ENCODE results near the gene MCAM. TPM values are rescaled to one million over a fixed set of nuclear protein-coding genes. Genes with fewer than 3 reads are reported as not detected.

MCAM gene
- polyA plus RNA-seq, 1 experiment = 19.2 TPM

DNA sequence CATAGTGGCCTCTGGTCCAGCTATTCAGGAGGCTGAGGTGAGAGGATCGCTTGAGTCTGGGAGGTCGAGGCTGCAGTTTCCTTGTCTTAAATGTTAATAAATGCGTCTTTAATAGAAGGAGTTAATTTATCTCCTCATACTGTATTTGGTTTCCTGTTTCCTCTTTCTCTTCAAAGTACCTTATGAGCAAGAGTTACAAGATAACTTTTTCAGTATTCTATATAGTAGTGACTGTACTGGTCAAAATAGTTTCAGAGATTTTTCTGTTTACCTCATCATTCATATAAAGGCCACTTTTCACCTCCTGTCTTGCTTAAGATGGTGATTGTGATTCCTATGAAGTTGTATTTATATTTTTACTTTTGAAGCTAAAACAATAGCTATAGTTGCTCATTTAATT lies 50.9 kb downstream of the MCAM start:
- TF ChIP-seq CTCF (IDR thresholded peaks at IDR 0.05; ENCODE audit: insufficient read depth, low read depth, low read length) = no peak

DNA sequence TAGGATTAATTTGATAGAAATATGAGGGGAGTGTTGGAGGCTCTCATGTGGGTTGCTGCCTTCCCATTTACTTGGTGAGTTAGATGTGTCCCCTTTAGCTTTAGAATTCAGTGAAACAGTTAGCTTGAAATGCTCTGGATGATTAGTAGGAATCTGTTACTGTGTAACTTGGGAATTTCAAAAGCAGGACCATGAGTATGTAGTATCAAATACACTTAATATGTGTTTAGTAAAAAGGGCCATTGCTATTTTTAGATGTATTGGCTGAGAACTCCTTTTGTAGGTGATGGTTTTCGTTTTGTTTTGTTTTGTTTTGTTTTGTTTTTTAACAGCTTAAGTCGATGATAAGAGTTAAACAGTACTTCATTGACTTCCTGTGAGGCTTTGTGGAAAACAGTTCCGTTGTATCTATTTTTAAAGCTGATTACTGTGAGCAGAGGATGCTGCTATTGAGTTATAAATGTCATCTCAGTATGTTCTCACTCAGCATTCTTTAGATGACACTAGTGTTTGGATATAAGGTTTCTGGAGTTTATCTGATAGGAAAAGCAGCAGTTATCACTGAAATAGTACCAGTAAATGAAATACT lies 53.5 kb downstream of the MCAM start:
- CTCF ChIA-PET = interaction anchor here (0.6 to 1.7 kb wide), 4 partner anchors 15 to 74 kb away, joined by 3 to 4 read pairs (median 3); no protein-coding TSS in a partner anchor
- no peak for DNase-seq (ENCODE audit: low read depth)
- no peak for TF ChIP-seq CTCF (IDR thresholded peaks at IDR 0.05; ENCODE audit: insufficient read depth, low read depth, low read length)
- POLR2A ChIA-PET = no interaction called here
- H3K36me3 ChIP-seq (ENCODE audit: control insufficient read depth, insufficient read depth, low read length) = no peaks in the 10 kb centered on the region
- H3K27me3 ChIP-seq (ENCODE audit: control insufficient read depth, insufficient read depth, low read length) = no peaks in the 10 kb centered on the region
- H3K4me3 ChIP-seq (ENCODE audit: low read depth, low read length) = no peak overlapping the region

More for the DNA sequence above, 50.9 kb downstream of the MCAM start:
- DNase-seq (ENCODE audit: low read depth) = no peak
- Histone ChIP-seq H3K36me3 (ENCODE audit: control insufficient read depth, insufficient read depth, low read length) (no peaks in the 10 kb centered on the region), H3K4me3 (ENCODE audit: low read depth, low read length) (no peak overlapping the region), H3K27me3 (ENCODE audit: control insufficient read depth, insufficient read depth, low read length) (no peaks in the 10 kb centered on the region)
- POLR2A ChIA-PET = no interaction called here
- CTCF ChIA-PET = interaction anchor here (1.1 kb wide), 1 partner anchor 60 kb away, joined by 5 read pairs; the partner anchor contains the start of gene CBL

- CTCF ChIA-PET = interaction anchor here (0.6 to 1.7 kb wide), 3 partner anchors 16 to 56 kb away, joined by 3 to 4 read pairs (median 3); no protein-coding TSS in a partner anchor
- TF ChIP-seq CTCF (IDR thresholded peaks at IDR 0.05; ENCODE audit: insufficient read depth, low read depth, low read length) = no peak
- Histone ChIP-seq H3K27me3 (ENCODE audit: control insufficient read depth, insufficient read depth, low read length) (no peaks in the 10 kb centered on the region), H3K36me3 (ENCODE audit: control insufficient read depth, insufficient read depth, low read length) (no peaks in the 10 kb centered on the region), H3K4me3 (ENCODE audit: low read depth, low read length) (no peak overlapping the region)
- no peak for DNase-seq (ENCODE audit: low read depth)
- POLR2A ChIA-PET = no interaction called here
These were observed 54.1 kb downstream of the MCAM start for GRCh38 chr11:119262668-119263351.

- H3K36me3 ChIP-seq (ENCODE audit: control insufficient read depth, insufficient read depth, low read length) = no peaks in the 10 kb centered on the region
- ChIA-PET CTCF (no interaction called here), POLR2A (no interaction called here)
- no peak for DNase-seq (ENCODE audit: low read depth)
- TF ChIP-seq CTCF (IDR thresholded peaks at IDR 0.05; ENCODE audit: insufficient read depth, low read depth, low read length) = no peak
- H3K4me3 ChIP-seq (ENCODE audit: low read depth, low read length) = no peak overlapping the region
- H3K27me3 ChIP-seq (ENCODE audit: control insufficient read depth, insufficient read depth, low read length) = no peaks in the 10 kb centered on the region
These were observed 57.9 kb downstream of the MCAM start for GRCh38 chr11:119258983-119259382.

Small RNA genes lying within 50 kb of the gene (small RNA-seq; reads per million reads assigned to genes)
- gene RF01225 (ENCODE audit: insufficient read length, low read depth, low replicate concordance) = not detected
- gene RNU6-262P (ENCODE audit: insufficient read length, low read depth, low replicate concordance) = not detected

Other genes starting within 250 kb of the MCAM start
- 11.4 and 15.9 TPM in 2 replicates for gene VPS11, start 249.3 kb downstream of the MCAM start, polyA plus RNA-seq (2011; rRNA removed)
- gene HMBS, start 232.2 kb downstream of the MCAM start, polyA plus RNA-seq (2011; rRNA removed) = 38.4 and 54.9 TPM in 2 replicates
- 67.4 and 75.6 TPM in 2 replicates for gene DPAGT1, start 215.3 kb downstream of the MCAM start, polyA plus RNA-seq (2011; rRNA removed)
- gene C2CD2L, start 209.8 kb downstream of the MCAM start, polyA plus RNA-seq (2011; rRNA removed) = 2.8 and 5.7 TPM in 2 replicates
- gene HINFP, start 195.6 kb downstream of the MCAM start, polyA plus RNA-seq (2011; rRNA removed) = 17.6 and 27.3 TPM in 2 replicates
- gene ABCG4, start 168.1 kb downstream of the MCAM start, polyA plus RNA-seq (2011; rRNA removed) = 0.06 and 0.17 TPM in 2 replicates
- gene NLRX1, start 148.4 kb downstream of the MCAM start, polyA plus RNA-seq (2011; rRNA removed) = 12.0 and 19.4 TPM in 2 replicates
- gene NHERF4, start 131.7 kb downstream of the MCAM start, polyA plus RNA-seq (2011; rRNA removed) = not detected in 2 replicates
- gene CBL, start 110.8 kb downstream of the MCAM start, polyA plus RNA-seq (2011; rRNA removed) = 9.3 and 11.4 TPM in 2 replicates
- gene RNF26, start 17.4 kb upstream of the MCAM start, polyA plus RNA-seq (2011; rRNA removed) = 38.4 and 65.1 TPM in 2 replicates
- 12.2 and 19.4 TPM in 2 replicates for gene C1QTNF5, start 23.8 kb upstream of the MCAM start, polyA plus RNA-seq (2011; rRNA removed)
- not detected in 2 replicates for gene MFRP, start 29.6 kb upstream of the MCAM start, polyA plus RNA-seq (2011; rRNA removed)
- 0.27 and 0.71 TPM in 2 replicates for gene USP2, start 64.6 kb upstream of the MCAM start, polyA plus RNA-seq (2011; rRNA removed)
- gene THY1, start 106.0 kb upstream of the MCAM start, polyA plus RNA-seq (2011; rRNA removed) = 1,541 and 1,905 TPM in 2 replicates

Data from BJ (cell line).